ENCODE results near the gene PARD6A.

DNA sequence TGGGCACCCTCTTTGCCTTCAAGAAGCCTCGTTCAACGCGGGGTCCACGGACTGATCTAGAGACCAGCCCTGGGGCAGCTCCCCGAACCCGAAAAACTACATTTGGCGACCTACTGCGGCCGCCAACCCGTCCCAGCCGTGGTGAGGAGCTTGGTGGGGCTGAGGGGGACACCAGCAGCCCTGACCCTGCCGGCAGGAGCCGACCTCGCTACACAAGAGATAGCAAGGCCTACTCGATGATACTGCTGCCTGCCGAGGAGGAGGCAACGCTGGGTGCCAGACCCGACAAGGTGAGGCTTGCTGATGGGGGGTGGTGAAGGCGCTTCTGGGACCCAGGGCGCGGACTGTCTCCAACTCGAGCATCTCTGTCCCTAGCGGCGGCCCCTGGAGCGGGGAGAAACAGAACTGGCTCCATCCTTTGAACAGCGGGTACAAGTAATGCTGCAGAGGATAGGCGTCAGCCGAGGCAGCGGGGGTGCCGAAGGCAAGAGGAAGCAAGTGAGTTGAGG is 6.3 kb upstream of the PARD6A start:
- TF ChIP-seq, protein P1, sequence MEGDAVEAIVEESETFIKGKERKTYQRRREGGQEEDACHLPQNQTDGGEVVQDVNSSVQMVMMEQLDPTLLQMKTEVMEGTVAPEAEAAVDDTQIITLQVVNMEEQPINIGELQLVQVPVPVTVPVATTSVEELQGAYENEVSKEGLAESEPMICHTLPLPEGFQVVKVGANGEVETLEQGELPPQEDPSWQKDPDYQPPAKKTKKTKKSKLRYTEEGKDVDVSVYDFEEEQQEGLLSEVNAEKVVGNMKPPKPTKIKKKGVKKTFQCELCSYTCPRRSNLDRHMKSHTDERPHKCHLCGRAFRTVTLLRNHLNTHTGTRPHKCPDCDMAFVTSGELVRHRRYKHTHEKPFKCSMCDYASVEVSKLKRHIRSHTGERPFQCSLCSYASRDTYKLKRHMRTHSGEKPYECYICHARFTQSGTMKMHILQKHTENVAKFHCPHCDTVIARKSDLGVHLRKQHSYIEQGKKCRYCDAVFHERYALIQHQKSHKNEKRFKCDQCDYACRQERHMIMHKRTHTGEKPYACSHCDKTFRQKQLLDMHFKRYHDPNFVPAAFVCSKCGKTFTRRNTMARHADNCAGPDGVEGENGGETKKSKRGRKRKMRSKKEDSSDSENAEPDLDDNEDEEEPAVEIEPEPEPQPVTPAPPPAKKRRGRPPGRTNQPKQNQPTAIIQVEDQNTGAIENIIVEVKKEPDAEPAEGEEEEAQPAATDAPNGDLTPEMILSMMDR (IDR thresholded peaks at IDR 0.05), result no peak
- TF ChIP-seq, protein P2, sequence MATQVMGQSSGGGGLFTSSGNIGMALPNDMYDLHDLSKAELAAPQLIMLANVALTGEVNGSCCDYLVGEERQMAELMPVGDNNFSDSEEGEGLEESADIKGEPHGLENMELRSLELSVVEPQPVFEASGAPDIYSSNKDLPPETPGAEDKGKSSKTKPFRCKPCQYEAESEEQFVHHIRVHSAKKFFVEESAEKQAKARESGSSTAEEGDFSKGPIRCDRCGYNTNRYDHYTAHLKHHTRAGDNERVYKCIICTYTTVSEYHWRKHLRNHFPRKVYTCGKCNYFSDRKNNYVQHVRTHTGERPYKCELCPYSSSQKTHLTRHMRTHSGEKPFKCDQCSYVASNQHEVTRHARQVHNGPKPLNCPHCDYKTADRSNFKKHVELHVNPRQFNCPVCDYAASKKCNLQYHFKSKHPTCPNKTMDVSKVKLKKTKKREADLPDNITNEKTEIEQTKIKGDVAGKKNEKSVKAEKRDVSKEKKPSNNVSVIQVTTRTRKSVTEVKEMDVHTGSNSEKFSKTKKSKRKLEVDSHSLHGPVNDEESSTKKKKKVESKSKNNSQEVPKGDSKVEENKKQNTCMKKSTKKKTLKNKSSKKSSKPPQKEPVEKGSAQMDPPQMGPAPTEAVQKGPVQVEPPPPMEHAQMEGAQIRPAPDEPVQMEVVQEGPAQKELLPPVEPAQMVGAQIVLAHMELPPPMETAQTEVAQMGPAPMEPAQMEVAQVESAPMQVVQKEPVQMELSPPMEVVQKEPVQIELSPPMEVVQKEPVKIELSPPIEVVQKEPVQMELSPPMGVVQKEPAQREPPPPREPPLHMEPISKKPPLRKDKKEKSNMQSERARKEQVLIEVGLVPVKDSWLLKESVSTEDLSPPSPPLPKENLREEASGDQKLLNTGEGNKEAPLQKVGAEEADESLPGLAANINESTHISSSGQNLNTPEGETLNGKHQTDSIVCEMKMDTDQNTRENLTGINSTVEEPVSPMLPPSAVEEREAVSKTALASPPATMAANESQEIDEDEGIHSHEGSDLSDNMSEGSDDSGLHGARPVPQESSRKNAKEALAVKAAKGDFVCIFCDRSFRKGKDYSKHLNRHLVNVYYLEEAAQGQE (IDR thresholded peaks at IDR 0.05; ENCODE audit: insufficient read depth in 1 of 2, low read depth in 2 of 2, low read length in 1 of 2), result no peak
- no peak for TF ChIP-seq POLR2AphosphoS5 (IDR thresholded peaks at IDR 0.05; ENCODE audit: low read depth, low read length)
- no peak for TF ChIP-seq TCF7L2 (IDR thresholded peaks at IDR 0.05; ENCODE audit: low read depth, low read length)
- no peak for TF ChIP-seq SIN3A (IDR thresholded peaks at IDR 0.05; ENCODE audit: borderline replicate concordance, insufficient read depth, low read depth, low read length)
